Activated T-helper 17 cell treated with anti-CD3 and anti-CD28 coated beads, Interleukin-2, amount 50 U/mL, for 72 hours (primary cell): Measurements from ENCODE around the gene PLVAP. TPM values are rescaled to one million over a fixed set of nuclear protein-coding genes. Genes with fewer than 3 reads are reported as not detected.

Experiments used
- ATAC-seq: fragments of 150-1000 bp; cut with Tn5 transposase; replicated peaks from 2 replicates; pipeline ENCODE4 v1.10.0; 2021; ENCODE audit warnings: mild to moderate bottlenecking, moderate library complexity
- H3K27ac Mint-ChIP-seq: one replicate; pipeline ENCODE4 v1.8.0; 2022; ENCODE audit warnings: mixed read lengths
- H3K27me3 Mint-ChIP-seq: one replicate; pipeline ENCODE4 v1.8.0; 2022; ENCODE audit warnings: mixed read lengths
- H3K36me3 Mint-ChIP-seq: one replicate; pipeline ENCODE4 v1.8.0; 2022; ENCODE audit warnings: low read depth, mild to moderate bottlenecking, mixed read lengths
- H3K4me1 Mint-ChIP-seq: one replicate; pipeline ENCODE4 v1.8.0; 2022; ENCODE audit warnings: mixed read lengths
- H3K4me3 Mint-ChIP-seq: one replicate; pipeline ENCODE4 v1.8.0; 2022; ENCODE audit warnings: mild to moderate bottlenecking, mixed read lengths
- H3K9me3 Mint-ChIP-seq: one replicate; pipeline ENCODE4 v1.8.0; 2022; ENCODE audit warnings: mixed read lengths
- total RNA-seq, 2 donors: library from RNA; stranded (reverse); gene quantifications; one replicate each; pipeline ENCODE4 v1.2.3, GENCODE V29; 2022

The PLVAP gene
- total RNA-seq, 2 donors from 2014 or later = 0.53 TPM; not detected in 1

DNA sequence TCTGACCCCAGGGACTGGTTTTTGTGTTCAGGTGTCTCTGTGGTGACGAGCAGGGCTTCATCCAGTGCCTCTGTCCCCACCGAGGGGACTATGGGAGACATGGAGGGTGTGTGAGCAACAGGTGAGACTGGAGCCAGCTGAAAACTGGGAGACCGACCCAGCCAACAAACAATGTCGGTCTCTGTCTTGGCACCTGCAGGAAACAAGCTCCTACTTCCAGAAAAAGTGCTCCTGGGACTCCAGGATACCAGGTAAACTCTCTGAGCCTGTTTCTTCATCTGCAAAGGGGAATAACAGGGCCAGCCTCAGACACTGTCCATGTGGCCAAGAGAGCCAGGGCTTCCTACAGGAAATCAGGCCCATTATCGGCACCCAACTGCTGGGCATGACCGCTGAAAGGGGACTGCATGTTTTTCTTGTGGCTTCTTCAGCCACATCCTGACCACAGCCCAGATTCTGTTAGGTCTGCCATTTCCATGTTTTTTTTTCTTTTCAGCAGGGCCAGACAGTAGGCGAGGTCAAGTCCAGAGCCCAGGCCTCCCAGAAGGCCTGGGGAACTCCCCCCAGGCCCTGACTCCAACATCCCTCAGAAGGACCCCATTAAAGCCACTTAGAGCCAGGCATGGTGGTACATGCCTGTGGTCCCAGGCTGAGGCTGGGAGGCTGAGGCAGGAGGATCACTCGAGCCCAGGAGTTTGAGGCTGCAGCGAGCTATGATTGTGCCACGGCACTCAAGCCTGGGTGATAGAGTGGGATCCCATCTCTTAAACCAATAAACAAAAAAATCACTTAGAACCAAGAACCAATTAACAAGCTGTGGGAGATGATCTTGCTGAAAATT is 29.1 kb upstream of the PLVAP start:
- ATAC-seq = peak; percentile 48
- H3K27ac Mint-ChIP-seq = peak overlapping the region; percentile 73
- H3K4me1 Mint-ChIP-seq = peaks cover 24% of the 10 kb centered on the region
- no peaks in the 10 kb centered on the region for H3K9me3 Mint-ChIP-seq
- H3K4me3 Mint-ChIP-seq = peak overlapping the region; percentile 89
- H3K36me3 Mint-ChIP-seq = peaks cover 56% of the 10 kb centered on the region
- no peaks in the 10 kb centered on the region for H3K27me3 Mint-ChIP-seq

DNA sequence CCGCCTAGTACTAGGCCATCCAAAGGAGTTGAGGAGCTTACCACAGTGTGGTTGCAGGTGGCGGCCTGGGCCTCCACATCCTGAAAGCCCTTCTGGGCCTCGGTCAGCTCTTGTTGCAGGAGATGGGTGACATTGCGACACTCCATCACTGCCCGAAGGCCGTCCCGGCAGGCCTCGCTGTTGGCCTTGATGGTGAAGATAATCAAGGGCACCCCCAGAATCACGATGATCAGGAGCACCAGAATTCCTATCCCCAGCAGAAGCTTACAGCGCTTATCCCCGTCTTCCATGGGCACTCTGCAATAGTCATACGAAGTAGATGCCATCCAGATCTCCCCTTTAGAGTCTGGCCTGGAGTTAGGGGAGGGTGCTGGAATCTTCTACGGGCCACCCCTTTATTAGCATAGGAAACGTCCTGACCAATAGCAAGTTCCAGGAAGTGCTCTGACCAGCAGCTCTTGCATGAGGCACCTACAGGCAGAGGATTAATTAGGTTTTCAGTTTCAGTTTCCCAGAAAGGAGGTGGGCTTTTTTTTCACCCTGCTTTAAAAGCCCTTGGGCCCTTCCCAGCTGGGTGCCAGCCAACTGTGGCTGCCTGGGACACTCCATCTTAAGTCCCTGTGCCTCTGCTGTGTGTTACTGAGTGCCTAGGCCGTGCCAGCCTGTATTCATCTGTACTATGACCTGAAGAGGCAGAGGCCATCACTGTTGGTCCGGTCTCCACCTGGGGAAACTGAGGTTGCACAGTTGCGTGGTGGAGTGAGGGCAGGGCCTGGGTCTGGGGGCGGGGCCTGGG is 28.3 kb upstream of the PLVAP start, which contains the start of gene BST2:
TSS of gene BST2 (minus strand) at position 381 of the 796 bp plus-strand sequence. CDS start at position 326, 55 bp downstream.
- Mint-ChIP-seq H3K9me3 (no peaks in the 10 kb centered on the region), H3K4me1 (peaks cover 24% of the 10 kb centered on the region), H3K36me3 (peaks cover 62% of the 10 kb centered on the region), H3K4me3 (peak within 1 kb of the TSS; percentile 89), H3K27me3 (no peaks in the 10 kb centered on the region), H3K27ac (peak within 1 kb of the TSS; percentile 73)
- peak; percentile 91 for ATAC-seq

- Mint-ChIP-seq H3K27ac (peak overlapping the region; percentile 73), H3K4me3 (peak overlapping the region; percentile 89), H3K9me3 (no peaks in the 10 kb centered on the region), H3K4me1 (peaks cover 24% of the 10 kb centered on the region), H3K36me3 (peaks cover 64% of the 10 kb centered on the region), H3K27me3 (no peaks in the 10 kb centered on the region)
- ATAC-seq = no peak
Measured at GRCh38 chr19:17404621-17405249, 27.6 kb upstream of the PLVAP start.

GRCh38 chr19:17404015-17404414 is 26.9 kb upstream of the PLVAP start:
- H3K9me3 Mint-ChIP-seq = no peaks in the 10 kb centered on the region
- peak overlapping the region; percentile 73 for H3K27ac Mint-ChIP-seq
- H3K4me3 Mint-ChIP-seq = peak overlapping the region; percentile 89
- H3K27me3 Mint-ChIP-seq = no peaks in the 10 kb centered on the region
- peaks cover 61% of the 10 kb centered on the region for H3K36me3 Mint-ChIP-seq
- ATAC-seq = no peak
- H3K4me1 Mint-ChIP-seq = peaks cover 24% of the 10 kb centered on the region

DNA sequence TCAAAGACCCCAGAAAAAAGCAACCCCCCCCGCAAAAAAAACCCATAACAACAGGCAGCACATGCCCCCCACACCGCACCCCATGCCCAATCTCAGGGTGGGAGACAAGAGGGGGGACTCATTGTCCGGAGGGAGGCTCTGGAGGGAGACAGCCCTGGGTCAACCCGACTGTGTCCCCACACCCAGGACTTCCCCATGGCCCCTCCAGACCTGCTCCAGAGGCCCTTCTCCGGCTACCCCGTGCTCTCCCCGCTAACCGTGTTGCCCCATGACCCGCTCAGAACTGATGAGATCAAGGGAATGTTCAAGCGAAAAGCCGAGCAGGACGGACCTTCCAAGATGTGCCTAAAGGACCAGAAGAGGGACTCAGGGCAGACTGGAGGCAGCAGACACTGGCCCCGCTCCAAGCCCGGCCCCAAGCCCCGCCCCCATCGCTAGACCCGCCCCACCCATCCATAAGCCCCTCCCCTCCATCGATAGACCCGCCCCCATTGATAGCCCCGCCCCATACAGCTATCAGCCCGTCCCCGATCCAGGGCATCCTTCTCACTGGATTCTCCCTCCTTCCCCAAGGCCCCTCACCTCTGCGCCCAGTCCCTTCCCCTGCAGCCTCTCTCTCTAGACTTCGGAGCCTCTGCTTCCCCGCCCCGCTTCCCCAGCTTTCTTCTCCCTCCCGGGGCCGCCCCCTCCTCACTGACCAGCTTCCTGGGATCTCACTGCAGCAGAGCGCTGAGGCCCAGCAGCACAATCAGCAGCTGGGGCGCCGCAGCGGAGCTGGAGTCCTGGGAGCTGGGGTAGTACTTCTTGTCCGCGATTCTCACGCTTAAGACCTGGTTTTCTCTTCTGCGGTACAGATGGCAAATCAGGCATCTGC is 26.1 kb upstream of the PLVAP start:
- H3K27ac Mint-ChIP-seq = peak overlapping the region; percentile 73
- peaks cover 24% of the 10 kb centered on the region for H3K4me1 Mint-ChIP-seq
- H3K27me3 Mint-ChIP-seq = no peaks in the 10 kb centered on the region
- ATAC-seq = no peak
- H3K36me3 Mint-ChIP-seq = peaks cover 62% of the 10 kb centered on the region
- no peaks in the 10 kb centered on the region for H3K9me3 Mint-ChIP-seq
- peak overlapping the region; percentile 89 for H3K4me3 Mint-ChIP-seq

GRCh38 chr19:17401628-17402027 is 24.5 kb upstream of the PLVAP start:
- Mint-ChIP-seq H3K36me3 (peaks cover 65% of the 10 kb centered on the region), H3K27me3 (no peaks in the 10 kb centered on the region), H3K9me3 (no peaks in the 10 kb centered on the region), H3K27ac (no peak overlapping the region), H3K4me1 (peaks cover 16% of the 10 kb centered on the region), H3K4me3 (no peak overlapping the region)
- no peak for ATAC-seq

- no peaks in the 10 kb centered on the region for H3K27me3 Mint-ChIP-seq
Measured at GRCh38 chr19:17398902-17399527, 21.9 kb upstream of the PLVAP start.

DNA sequence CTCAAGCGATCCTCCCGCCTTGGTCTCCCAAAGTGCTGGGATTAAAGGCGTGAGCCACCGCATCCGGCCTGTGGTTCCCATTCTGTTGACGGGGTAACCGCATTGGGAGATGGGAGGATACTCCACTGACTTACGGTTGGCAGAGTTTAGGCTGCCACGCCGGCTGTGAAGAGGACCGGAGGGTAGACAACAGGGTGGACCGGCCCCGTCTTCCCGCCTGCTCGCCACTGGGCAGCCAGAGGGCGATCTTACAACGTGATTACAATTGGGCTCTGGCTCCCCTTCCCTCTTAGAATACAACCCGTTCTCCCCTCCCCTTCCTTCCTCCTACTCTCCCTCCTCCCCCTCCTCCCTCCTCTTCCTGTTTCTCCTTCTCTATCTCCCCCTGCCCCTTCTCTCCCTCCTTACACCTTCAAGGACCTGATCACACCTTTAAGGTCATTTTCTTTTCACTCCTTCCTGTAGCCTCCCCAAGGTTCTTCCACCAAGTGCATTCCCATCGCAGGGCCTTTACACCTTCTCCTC is 17.8 kb upstream of the PLVAP start:
- peaks cover 10% of the 10 kb centered on the region for H3K4me1 Mint-ChIP-seq
- peak overlapping the region; percentile 56 for H3K27ac Mint-ChIP-seq
- peaks cover 18% of the 10 kb centered on the region for H3K36me3 Mint-ChIP-seq
- no peaks in the 10 kb centered on the region for H3K27me3 Mint-ChIP-seq
- ATAC-seq = peak; percentile 15
- H3K4me3 Mint-ChIP-seq = no peak overlapping the region
- H3K9me3 Mint-ChIP-seq = no peaks in the 10 kb centered on the region

More at GRCh38 chr19:17398902-17399527, 21.9 kb upstream of the PLVAP start:
- Mint-ChIP-seq H3K4me3 (no peak overlapping the region), H3K9me3 (no peaks in the 10 kb centered on the region), H3K36me3 (peaks cover 59% of the 10 kb centered on the region), H3K4me1 (peaks cover 9% of the 10 kb centered on the region), H3K27ac (no peak overlapping the region)
- ATAC-seq = no peak

DNA sequence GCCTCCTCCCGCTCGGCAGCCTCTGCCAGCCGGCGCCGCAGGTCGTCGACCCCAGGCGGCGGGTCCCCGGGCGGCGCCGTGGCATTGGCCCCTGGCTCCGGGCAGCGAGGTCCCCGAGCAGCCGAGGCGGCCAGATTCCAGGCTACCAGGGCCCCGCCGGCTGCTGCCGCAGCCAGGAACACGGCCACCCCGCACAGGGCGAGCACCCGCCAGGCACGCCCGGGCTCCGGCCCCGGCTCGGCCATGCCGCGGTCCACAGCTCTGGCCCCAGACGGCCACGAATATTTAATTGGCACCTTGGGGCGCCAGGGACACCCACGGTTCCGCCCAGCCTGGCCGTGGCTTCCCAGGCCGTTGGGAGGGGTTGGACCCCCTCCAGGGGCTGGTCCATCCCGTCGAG is 16.8 kb upstream of the PLVAP start, which contains the start of gene CCDC194:
TSS of gene CCDC194 (minus strand) at position 283 of the 400 bp plus-strand sequence. CDS start at position 245, 38 bp downstream.
- Mint-ChIP-seq H3K36me3 (peaks cover 18% of the 10 kb centered on the region), H3K4me1 (peaks cover 10% of the 10 kb centered on the region), H3K27ac (peak within 1 kb of the TSS; percentile 56), H3K27me3 (no peaks in the 10 kb centered on the region), H3K4me3 (no peak within 1 kb of the TSS), H3K9me3 (no peaks in the 10 kb centered on the region)
- no peak for ATAC-seq

GRCh38 chr19:17393002-17393401 is 15.9 kb upstream of the PLVAP start:
- ATAC-seq = no peak
- H3K4me1 Mint-ChIP-seq = peaks cover 10% of the 10 kb centered on the region
- no peak overlapping the region for H3K4me3 Mint-ChIP-seq
- no peaks in the 10 kb centered on the region for H3K9me3 Mint-ChIP-seq
- H3K27ac Mint-ChIP-seq = no peak overlapping the region
- H3K36me3 Mint-ChIP-seq = peaks cover 15% of the 10 kb centered on the region
- H3K27me3 Mint-ChIP-seq = no peaks in the 10 kb centered on the region

DNA sequence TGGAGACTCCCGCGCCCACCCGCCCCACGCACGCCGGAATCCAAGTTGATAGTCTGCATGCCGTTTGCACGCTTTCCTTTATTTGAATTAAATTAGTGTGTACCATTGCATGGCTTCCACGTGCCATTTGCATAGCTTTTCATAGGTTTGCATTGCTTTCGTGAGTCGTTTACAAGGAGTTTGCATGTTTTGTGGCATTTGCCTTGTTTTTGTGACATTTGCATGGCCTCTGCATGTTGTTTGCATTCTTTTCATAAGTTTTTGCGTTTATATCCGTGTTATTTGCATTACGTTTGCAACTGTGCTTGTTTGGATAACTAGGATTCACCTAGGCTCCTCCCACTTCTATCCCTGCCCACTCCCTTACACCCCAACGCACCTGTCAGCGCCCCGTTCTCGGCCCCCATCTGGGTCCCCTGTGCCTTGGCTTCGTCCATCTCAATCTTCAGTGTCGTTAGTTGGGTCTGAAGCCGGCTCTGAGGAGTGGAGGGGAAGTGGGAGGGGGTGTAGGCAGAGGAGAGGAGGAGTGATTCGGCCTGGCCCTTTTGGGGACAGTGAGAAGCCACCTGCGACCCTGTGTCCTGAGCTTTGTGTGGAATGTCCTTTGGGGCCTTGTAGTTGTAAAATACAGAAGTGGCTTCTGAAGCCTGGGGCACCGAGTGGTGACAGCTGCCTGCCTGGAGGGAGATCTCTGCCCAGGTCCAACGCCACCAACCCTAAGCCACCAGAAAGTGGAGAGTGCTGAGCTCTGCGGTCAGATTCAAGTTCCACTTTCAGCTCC is 14.4 kb upstream of the PLVAP start:
- H3K4me1 Mint-ChIP-seq = peaks cover 10% of the 10 kb centered on the region
- H3K36me3 Mint-ChIP-seq = peaks cover 6% of the 10 kb centered on the region
- H3K27me3 Mint-ChIP-seq = no peaks in the 10 kb centered on the region
- peak overlapping the region; percentile 88 for H3K4me3 Mint-ChIP-seq
- H3K27ac Mint-ChIP-seq = no peak overlapping the region
- H3K9me3 Mint-ChIP-seq = no peaks in the 10 kb centered on the region
- peak; percentile 18 for ATAC-seq

DNA sequence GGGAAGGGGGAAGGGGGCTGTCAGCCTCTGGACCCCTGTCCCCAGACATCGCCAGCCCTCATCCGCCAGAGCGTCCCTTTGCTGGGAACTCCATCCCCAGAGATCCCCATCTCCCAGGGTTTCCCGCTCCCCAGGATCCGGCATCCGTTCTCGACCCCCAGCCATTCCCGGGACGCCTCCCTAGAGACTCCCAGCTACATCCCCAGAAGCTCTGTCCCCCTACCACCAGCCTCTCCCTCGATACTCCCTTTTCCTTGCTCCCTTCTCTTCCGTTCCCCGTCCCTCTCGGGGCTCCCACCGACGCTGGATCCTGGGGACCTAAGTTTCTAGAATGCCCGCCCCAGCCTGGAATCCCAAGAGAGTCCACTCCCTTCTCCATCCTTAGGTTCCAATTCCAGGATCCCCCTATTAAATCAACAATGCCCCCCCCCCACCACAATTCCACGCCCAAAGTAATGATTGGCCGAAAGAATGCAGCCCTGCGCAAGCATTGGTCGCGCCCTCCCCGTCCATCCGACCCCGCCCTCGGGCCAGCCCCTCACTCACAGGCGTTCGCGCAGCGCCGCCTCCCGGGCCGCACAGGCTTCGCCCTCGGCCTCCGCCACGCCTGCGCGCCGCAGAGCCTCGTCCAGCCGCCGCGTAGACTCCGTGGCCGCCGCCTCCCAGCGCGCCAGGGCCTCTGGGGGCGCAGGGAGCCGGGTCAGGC is 13.7 kb upstream of the PLVAP start:
- H3K36me3 Mint-ChIP-seq = peaks cover 6% of the 10 kb centered on the region
- peak overlapping the region; percentile 71 for H3K27ac Mint-ChIP-seq
- H3K4me3 Mint-ChIP-seq = peak overlapping the region; percentile 88
- H3K9me3 Mint-ChIP-seq = no peaks in the 10 kb centered on the region
- ATAC-seq = peak; percentile 100
- peaks cover 10% of the 10 kb centered on the region for H3K4me1 Mint-ChIP-seq
- no peaks in the 10 kb centered on the region for H3K27me3 Mint-ChIP-seq
